H9 (cell line): Measurements from ENCODE around the gene GGCX. TPM values are rescaled to one million over a fixed set of nuclear protein-coding genes. Genes with fewer than 3 reads are reported as not detected.
A peak's percentile ranks its signal among the peaks of the same experiment; 100 is the strongest.

Source experiments
- DNase-seq: peaks from one replicate; pipeline ENCODE4 v3.0.0-alpha.2; 2017
- H2AFZ ChIP-seq: one replicate; pipeline ENCODE4 v1.6.1; 2013; ENCODE audit warnings: mild to moderate bottlenecking, low read length, control low read depth, moderate library complexity
- H2AK5ac ChIP-seq: 2 replicates; pipeline ENCODE4 v1.6.1; 2013; ENCODE audit warnings: low read length, control low read depth, mixed read lengths; ENCODE audit not compliant: insufficient read length
- H2BK120ac ChIP-seq: one replicate; pipeline ENCODE4 v1.6.1; 2013; ENCODE audit warnings: low read depth, mild to moderate bottlenecking, low read length, control low read depth, inconsistent platforms; ENCODE audit not compliant: poor library complexity, severe bottlenecking
- H2BK12ac ChIP-seq: 2 replicates; pipeline ENCODE4 v1.6.1; 2013; ENCODE audit warnings: low read length, control low read depth, mixed read lengths, low read depth; ENCODE audit not compliant: insufficient read length
- H2BK15ac ChIP-seq: 2 replicates; pipeline ENCODE4 v1.6.1; 2013; ENCODE audit warnings: low read depth, low read length, control low read depth
- H2BK20ac ChIP-seq: one replicate; pipeline ENCODE4 v1.6.1; 2013; ENCODE audit warnings: low read depth, mild to moderate bottlenecking, low read length, control low read depth, inconsistent platforms; ENCODE audit not compliant: poor library complexity, severe bottlenecking
- H2BK5ac ChIP-seq: 2 replicates; pipeline ENCODE4 v1.6.1; 2013; ENCODE audit warnings: low read length, control low read depth, mixed read lengths; ENCODE audit not compliant: insufficient read length
- H3K14ac ChIP-seq: 2 replicates; pipeline ENCODE4 v1.6.1; 2013; ENCODE audit warnings: low read length, control low read depth; ENCODE audit not compliant: insufficient read depth
- H3K18ac ChIP-seq: 2 replicates; pipeline ENCODE4 v1.6.1; 2013; ENCODE audit warnings: low read depth, mild to moderate bottlenecking, mixed read lengths, low read length, control low read depth; ENCODE audit not compliant: insufficient read length
- H3K23ac ChIP-seq: 2 replicates; pipeline ENCODE4 v1.6.1; 2013; ENCODE audit warnings: low read length, control low read depth, mixed read lengths, low read depth; ENCODE audit not compliant: insufficient read length
- H3K23me2 ChIP-seq: 2 replicates; pipeline ENCODE4 v1.6.1; 2013; ENCODE audit warnings: low read depth, mild to moderate bottlenecking, mixed read lengths, low read length, control low read depth; ENCODE audit not compliant: insufficient read length, poor library complexity, severe bottlenecking
- H3K27ac ChIP-seq: 2 replicates; pipeline ENCODE4 v1.5.1; 2013; ENCODE audit warnings: low read length, control low read depth, mixed read lengths, low read depth; ENCODE audit not compliant: insufficient read length
- H3K27me3 ChIP-seq: 2 replicates; pipeline ENCODE4 v1.6.1; 2013; ENCODE audit warnings: low read length, control low read depth, inconsistent platforms; ENCODE audit not compliant: insufficient read depth
- H3K4ac ChIP-seq: 2 replicates; pipeline ENCODE4 v1.6.1; 2013; ENCODE audit warnings: low read depth, mild to moderate bottlenecking, control low read depth, inconsistent platforms, low read length, moderate library complexity
- H3K4me1 ChIP-seq: 2 replicates; pipeline ENCODE4 v1.6.1; 2013; ENCODE audit warnings: low read length, control low read depth, inconsistent platforms; ENCODE audit not compliant: insufficient read depth
- H3K4me2 ChIP-seq: 2 replicates; pipeline ENCODE4 v1.6.1; 2013; ENCODE audit warnings: low read length, control low read depth, mixed read lengths; ENCODE audit not compliant: insufficient read length, insufficient read depth
- H3K56ac ChIP-seq: 2 replicates; pipeline ENCODE4 v1.6.1; 2013; ENCODE audit warnings: low read depth, mild to moderate bottlenecking, mixed read lengths, low read length, control low read depth; ENCODE audit not compliant: insufficient read length
- H3K79me1 ChIP-seq: 2 replicates; pipeline ENCODE4 v1.6.1; 2013; ENCODE audit warnings: low read depth, mild to moderate bottlenecking, moderate library complexity, low read length, control low read depth, inconsistent platforms; ENCODE audit not compliant: insufficient read depth, poor library complexity, severe bottlenecking
- H3K79me2 ChIP-seq: 2 replicates; pipeline ENCODE4 v1.6.1; 2013; ENCODE audit warnings: low read length, control low read depth, inconsistent platforms; ENCODE audit not compliant: insufficient read depth
- H3K9ac ChIP-seq: 2 replicates; pipeline ENCODE4 v1.6.1; 2013; ENCODE audit warnings: low read length, control low read depth, mixed read lengths; ENCODE audit not compliant: insufficient read length; ENCODE audit errors: extremely low read depth
- H3K9me3 ChIP-seq: one replicate; pipeline ENCODE4 v1.6.1; 2013; ENCODE audit warnings: low read depth, low read length, inconsistent platforms; ENCODE audit not compliant: control insufficient read depth
- H3T11ph ChIP-seq: one replicate; pipeline ENCODE4 v1.6.1; 2013; ENCODE audit warnings: mild to moderate bottlenecking, low read length, control low read depth, inconsistent platforms
- H4K20me1 ChIP-seq: one replicate; pipeline ENCODE4 v1.6.1; 2013; ENCODE audit not compliant: control insufficient read depth, insufficient read length, insufficient read depth
- H4K5ac ChIP-seq: 2 replicates; pipeline ENCODE4 v1.6.1; 2013; ENCODE audit warnings: low read depth, mild to moderate bottlenecking, mixed read lengths, low read length, control low read depth; ENCODE audit not compliant: insufficient read length
- H4K8ac ChIP-seq: replicated peaks from 2 replicates; pipeline ENCODE4 v1.6.1; 2013; ENCODE audit warnings: low read length, control low read depth, mixed read lengths, low read depth; ENCODE audit not compliant: insufficient read length
- H4K91ac ChIP-seq: 2 replicates; pipeline ENCODE4 v1.6.1; 2013; ENCODE audit warnings: low read depth, mild to moderate bottlenecking, moderate library complexity, mixed read lengths, low read length, control low read depth; ENCODE audit not compliant: insufficient read length
- H3K27ac Mint-ChIP-seq, 3 experiments: 2 replicates in 2 of 3; 3 replicates in 1 of 3; pipeline ENCODE4 v1.8.0; 2020 to 2021; ENCODE audit warnings: mixed read lengths in 3 of 3, mild to moderate bottlenecking in 1 of 3, moderate library complexity in 1 of 3
- H3K27me3 Mint-ChIP-seq: 2 replicates; pipeline ENCODE4 v1.8.0; 2021; ENCODE audit warnings: low read depth, mild to moderate bottlenecking, moderate library complexity, mixed read lengths
- H3K36me3 Mint-ChIP-seq, 3 experiments: 2 replicates in 2 of 3; 3 replicates in 1 of 3; pipeline ENCODE4 v1.8.0; 2020 to 2021; ENCODE audit warnings: low read depth in 3 of 3, mixed read lengths in 3 of 3; ENCODE audit not compliant: insufficient read depth in 1 of 3
- H3K4me1 Mint-ChIP-seq, 2 experiments: 2 replicates each; pipeline ENCODE4 v1.8.0; 2020; ENCODE audit warnings: mixed read lengths in 2 of 2
- H3K4me3 Mint-ChIP-seq, 2 experiments: 2 replicates in 1 of 2; 3 replicates in 1 of 2; pipeline ENCODE4 v1.8.0; 2020 to 2021; ENCODE audit warnings: mild to moderate bottlenecking in 2 of 2, mixed read lengths in 2 of 2, moderate library complexity in 1 of 2
- H3K9me3 Mint-ChIP-seq, 2 experiments: 2 replicates in 1 of 2; 3 replicates in 1 of 2; pipeline ENCODE4 v1.8.0; 2020; ENCODE audit warnings: mild to moderate bottlenecking in 2 of 2, mixed read lengths in 2 of 2, moderate library complexity in 1 of 2
- whole genome bisulfite sequencing: extraction: QIAGEN DNeasy Blood & Tissue Kit; methylation state at CpG from one replicate; pipeline ENCODE4 v1.1.7; 2013; ENCODE audit warnings: missing lambda C conversion rate, low lambda C conversion rate, mixed read lengths; ENCODE audit not compliant: insufficient read length; ENCODE audit errors: extremely low coverage; 5-methylcytosine and 5-hydroxymethylcytosine counted together
- total RNA-seq: library from RNA; stranded (reverse); gene quantifications from 2 replicates; pipeline ENCODE4 v1.2.1, GENCODE V29; 2021
- TF ChIP-seq, protein P1 (sequence below): fragments of 200-600 bp; sonication (generic); conservative IDR thresholded peaks from 3 replicates; pipeline ENCODE4 v1.8.0; 2021; ENCODE audit warnings: antibody characterized with exemption, mild to moderate bottlenecking

The GGCX gene
- total RNA-seq, 1 experiment from 2014 or later = 32.9 TPM

DNA sequence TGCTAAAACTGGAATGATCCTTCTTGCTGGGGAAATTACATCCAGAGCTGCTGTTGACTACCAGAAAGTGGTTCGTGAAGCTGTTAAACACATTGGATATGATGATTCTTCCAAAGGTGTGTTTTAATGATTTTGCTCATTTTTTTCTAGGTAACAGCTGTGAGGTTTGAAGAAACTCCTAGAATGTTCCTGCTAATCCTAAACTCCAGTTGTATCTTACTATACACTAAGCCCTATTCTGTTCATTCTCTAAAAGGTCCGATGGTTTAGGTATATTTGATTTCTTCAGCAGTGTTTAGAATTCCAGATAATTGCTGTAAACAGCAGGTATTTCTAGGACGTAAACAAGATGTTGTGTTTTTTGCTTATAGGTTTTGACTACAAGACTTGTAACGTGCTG lies 20.0 kb downstream of the GGCX start:
- Histone ChIP-seq H3K9ac (peak overlapping the region; percentile 96), H3K79me1 (no peaks in the 10 kb centered on the region), H2BK5ac (no peak overlapping the region), H3K23ac (no peak overlapping the region), H3K14ac (no peak overlapping the region), H4K8ac (no peak overlapping the region), H3T11ph (no peak overlapping the region), H2BK15ac (no peak overlapping the region), H3K4ac (no peak overlapping the region), H2AFZ (no peak overlapping the region), H3K27ac (no peak overlapping the region), H4K20me1 (no peaks in the 10 kb centered on the region), H3K56ac (no peak overlapping the region), H2BK120ac (no peak overlapping the region), H3K4me2 (peak overlapping the region; percentile 86), H3K23me2 (peaks cover 17% of the 10 kb centered on the region), H3K79me2 (peaks cover 25% of the 10 kb centered on the region), H2AK5ac (no peak overlapping the region), H2BK20ac (no peak overlapping the region), H3K18ac (no peak overlapping the region), H4K5ac (no peak overlapping the region), H3K27me3 (no peaks in the 10 kb centered on the region), H3K4me1 (0 out of 2 replicates have a peak, but pooled peaks cover 2% of the 10 kb centered on the region), H3K9me3 (no peaks in the 10 kb centered on the region), H4K91ac (no peak overlapping the region), H2BK12ac (no peak overlapping the region)
- peak overlapping the region in 1 of 3 experiments; percentile 97; a peak in 2 of 7 replicates for H3K27ac Mint-ChIP-seq
- H3K9me3 Mint-ChIP-seq = peaks cover 0 to 3% of the 10 kb centered on the region in 2 experiments; a peak in 1 of 5 replicates
- H3K27me3 Mint-ChIP-seq = peaks cover 5% of the 10 kb centered on the region; the same call in 1 of the 2 replicates
- no peak for DNase-seq
- H3K4me3 Mint-ChIP-seq = peak overlapping the region; percentile 95 to 98
- no CpG with 5 or more reads among the region's 4 CpGs for WGBS
- TF ChIP-seq, protein P1, sequence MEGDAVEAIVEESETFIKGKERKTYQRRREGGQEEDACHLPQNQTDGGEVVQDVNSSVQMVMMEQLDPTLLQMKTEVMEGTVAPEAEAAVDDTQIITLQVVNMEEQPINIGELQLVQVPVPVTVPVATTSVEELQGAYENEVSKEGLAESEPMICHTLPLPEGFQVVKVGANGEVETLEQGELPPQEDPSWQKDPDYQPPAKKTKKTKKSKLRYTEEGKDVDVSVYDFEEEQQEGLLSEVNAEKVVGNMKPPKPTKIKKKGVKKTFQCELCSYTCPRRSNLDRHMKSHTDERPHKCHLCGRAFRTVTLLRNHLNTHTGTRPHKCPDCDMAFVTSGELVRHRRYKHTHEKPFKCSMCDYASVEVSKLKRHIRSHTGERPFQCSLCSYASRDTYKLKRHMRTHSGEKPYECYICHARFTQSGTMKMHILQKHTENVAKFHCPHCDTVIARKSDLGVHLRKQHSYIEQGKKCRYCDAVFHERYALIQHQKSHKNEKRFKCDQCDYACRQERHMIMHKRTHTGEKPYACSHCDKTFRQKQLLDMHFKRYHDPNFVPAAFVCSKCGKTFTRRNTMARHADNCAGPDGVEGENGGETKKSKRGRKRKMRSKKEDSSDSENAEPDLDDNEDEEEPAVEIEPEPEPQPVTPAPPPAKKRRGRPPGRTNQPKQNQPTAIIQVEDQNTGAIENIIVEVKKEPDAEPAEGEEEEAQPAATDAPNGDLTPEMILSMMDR = no peak
- peaks cover 42 to 56% of the 10 kb centered on the region in 2 experiments for H3K4me1 Mint-ChIP-seq
- H3K36me3 Mint-ChIP-seq = peaks cover 49 to 69% (median 61%) of the 10 kb centered on the region in 3 experiments
